NCI-H774 (cell line): ENCODE measurements around the gene CNN3.

ENCODE experiments used
- DNase-seq: peaks from one replicate; lab custom pipeline; 2025; lab: John Stamatoyannopoulos, UW

The CNN3 gene

GRCh38 chr1:94855307-94855700 lies 71.6 kb downstream of the CNN3 start:
- no peak for DNase-seq

DNA sequence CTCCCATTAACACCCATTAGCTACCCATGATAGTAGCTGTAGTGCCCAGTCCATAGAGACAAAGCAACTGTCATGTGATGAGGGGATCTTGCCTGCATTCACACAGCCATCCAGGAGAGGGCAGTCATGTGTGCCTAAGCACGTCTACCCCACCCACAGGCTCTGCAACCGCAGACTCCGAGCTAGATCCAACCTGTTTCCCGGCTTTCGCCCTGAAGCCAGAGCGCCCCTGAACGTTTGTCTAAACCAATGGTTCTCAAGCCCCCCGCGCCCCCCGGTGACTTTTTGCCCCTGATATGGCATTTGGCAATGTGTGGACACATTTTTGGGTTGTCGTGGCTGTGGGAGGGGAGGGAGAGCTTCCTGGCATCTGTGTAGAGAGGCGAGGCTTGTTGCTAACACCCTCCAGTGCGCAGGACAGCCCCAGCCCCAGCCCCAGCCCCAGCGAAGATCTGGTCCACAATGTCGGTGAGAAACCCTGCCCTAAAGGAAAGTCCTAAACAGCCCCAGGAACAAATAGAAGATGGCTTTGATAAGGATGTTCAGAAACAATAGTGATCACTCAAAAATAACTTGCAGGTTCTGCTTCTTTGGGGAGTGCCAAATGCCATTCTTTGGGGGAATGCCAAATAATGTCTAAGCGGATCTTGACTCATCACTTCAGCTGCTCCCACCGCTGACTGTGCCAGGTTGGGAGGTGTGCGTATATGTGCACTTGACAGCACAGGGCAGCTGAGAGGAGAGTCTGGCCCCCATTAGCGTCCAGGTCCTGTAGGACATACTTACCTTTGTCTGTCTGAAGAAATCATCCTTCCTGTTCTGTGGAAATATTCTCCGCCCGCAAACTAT lies 72.2 kb downstream of the CNN3 start:
- peak; percentile 70 for DNase-seq

- DNase-seq, result no peak
Measured at GRCh38 chr1:94852788-94853187, 74.1 kb downstream of the CNN3 start.

GRCh38 chr1:94851571-94851970 lies 75.3 kb downstream of the CNN3 start:
- no peak for DNase-seq
